Activated naive CD8-positive, alpha-beta T cell (primary cell): ENCODE measurements around the gene STPG4.

ENCODE experiments used
- H3K27ac Mint-ChIP-seq: one replicate; pipeline ENCODE4 v1.8.0; 2021; ENCODE audit warnings: mixed read lengths
- H3K27me3 Mint-ChIP-seq: one replicate; pipeline ENCODE4 v1.8.0; 2021; ENCODE audit warnings: mixed read lengths
- H3K36me3 Mint-ChIP-seq: one replicate; pipeline ENCODE4 v1.8.0; 2021; ENCODE audit warnings: mixed read lengths
- H3K4me1 Mint-ChIP-seq: one replicate; pipeline ENCODE4 v1.8.0; 2021; ENCODE audit warnings: low read depth, mixed read lengths
- H3K4me3 Mint-ChIP-seq: one replicate; pipeline ENCODE4 v1.8.0; 2021; ENCODE audit warnings: mild to moderate bottlenecking, mixed read lengths
- H3K9me3 Mint-ChIP-seq: one replicate; pipeline ENCODE4 v1.8.0; 2021; ENCODE audit warnings: low read depth, mixed read lengths

Gene STPG4

DNA sequence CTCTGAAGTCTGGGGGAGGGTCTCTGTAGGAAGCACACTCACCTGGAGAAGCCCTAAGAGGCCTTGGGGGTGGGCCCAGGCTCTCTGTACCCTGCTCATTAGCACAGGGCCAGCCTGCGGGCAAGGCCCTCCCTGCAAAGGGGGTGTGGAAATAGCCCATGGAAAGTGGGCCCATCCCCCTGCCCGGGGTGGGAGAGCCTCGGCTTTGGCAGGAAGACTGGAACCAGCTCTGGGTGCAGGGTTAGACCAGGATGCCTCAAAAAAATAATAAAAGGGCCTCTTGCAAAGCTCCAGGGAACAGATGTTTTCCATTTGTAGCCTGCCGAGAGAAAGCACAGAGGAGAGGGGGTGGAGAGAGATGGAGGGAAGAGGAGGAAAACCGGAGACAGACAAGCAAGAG, 98.7 kb downstream of the STPG4 start:
- no peak overlapping the region for H3K4me3 Mint-ChIP-seq
- no peaks in the 10 kb centered on the region for H3K27me3 Mint-ChIP-seq
- H3K9me3 Mint-ChIP-seq: no peaks in the 10 kb centered on the region
- H3K36me3 Mint-ChIP-seq: peaks cover 6% of the 10 kb centered on the region
- peaks cover 35% of the 10 kb centered on the region for H3K4me1 Mint-ChIP-seq
- H3K27ac Mint-ChIP-seq: no peak overlapping the region

DNA sequence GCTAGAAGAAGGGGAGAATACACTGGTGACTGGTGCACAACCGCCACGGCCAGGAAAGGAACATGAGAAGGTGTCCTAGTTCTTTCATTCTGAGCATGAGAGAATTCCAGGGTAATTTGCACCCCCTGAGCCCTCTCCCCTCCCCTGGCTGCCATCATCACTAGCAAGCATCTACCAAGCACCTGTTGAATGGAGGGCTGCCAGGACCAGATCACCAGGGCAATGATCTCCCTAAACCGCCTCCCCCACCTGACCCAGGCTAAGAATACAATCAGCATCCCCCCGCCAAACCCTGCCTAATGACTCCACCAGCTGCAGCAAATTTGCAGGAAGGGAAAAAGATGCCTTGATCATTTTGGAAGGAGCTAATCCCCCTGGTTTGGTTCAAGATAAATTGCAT, 100.2 kb downstream of the STPG4 start:
- H3K9me3 Mint-ChIP-seq: no peaks in the 10 kb centered on the region
- no peak overlapping the region for H3K4me3 Mint-ChIP-seq
- H3K27me3 Mint-ChIP-seq: no peaks in the 10 kb centered on the region
- H3K27ac Mint-ChIP-seq: no peak overlapping the region
- H3K4me1 Mint-ChIP-seq: peaks cover 35% of the 10 kb centered on the region
- peaks cover 6% of the 10 kb centered on the region for H3K36me3 Mint-ChIP-seq

DNA sequence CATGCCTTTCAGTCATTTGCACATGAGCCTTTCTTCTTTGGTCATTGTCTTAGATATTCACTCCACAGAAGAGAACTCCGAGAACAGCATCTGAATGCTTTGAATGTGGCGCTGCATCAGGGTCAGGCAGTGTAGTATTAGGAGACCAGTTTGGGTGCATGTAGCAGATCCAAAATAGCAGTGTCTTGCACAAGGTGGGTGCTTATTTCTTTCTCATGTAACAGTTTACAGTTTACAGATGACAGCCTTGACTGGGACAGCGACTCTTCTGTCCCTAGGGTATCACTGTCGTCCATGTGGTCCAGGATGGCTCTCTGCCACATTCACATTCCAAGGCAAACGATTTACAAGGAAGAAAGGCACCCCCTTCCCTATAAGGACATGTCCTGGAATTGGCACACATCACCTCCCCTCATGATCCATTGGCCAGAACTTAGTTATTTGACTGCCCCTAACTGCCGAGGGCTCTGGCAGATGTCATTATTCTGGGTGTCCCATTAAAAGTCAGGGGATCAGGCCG, 101.0 kb downstream of the STPG4 start:
- H3K4me3 Mint-ChIP-seq: no peak overlapping the region
- peaks cover 6% of the 10 kb centered on the region for H3K36me3 Mint-ChIP-seq
- H3K27ac Mint-ChIP-seq: no peak overlapping the region
- no peaks in the 10 kb centered on the region for H3K9me3 Mint-ChIP-seq
- H3K27me3 Mint-ChIP-seq: no peaks in the 10 kb centered on the region
- peaks cover 35% of the 10 kb centered on the region for H3K4me1 Mint-ChIP-seq

DNA sequence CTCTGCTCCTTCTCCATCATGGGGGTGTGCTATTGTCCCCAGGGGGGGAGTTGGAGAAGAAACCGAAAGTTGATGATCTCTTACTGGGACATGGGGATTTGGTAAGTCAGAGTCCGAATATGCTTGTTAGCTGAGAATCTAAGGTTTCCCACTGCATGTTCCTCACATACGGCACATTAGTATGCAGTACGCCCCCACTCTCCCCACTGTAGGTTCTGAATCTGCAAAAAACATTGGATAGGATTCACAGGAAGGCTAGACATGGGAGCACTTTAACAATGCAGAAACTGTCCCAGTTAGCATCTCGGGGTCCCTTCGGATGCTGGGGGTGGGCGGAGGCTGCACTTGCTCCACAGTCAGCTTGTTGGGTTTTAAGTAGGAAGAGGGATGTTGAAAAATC, 102.3 kb downstream of the STPG4 start:
- Mint-ChIP-seq H3K4me3 (no peak overlapping the region), H3K4me1 (peaks cover 32% of the 10 kb centered on the region), H3K36me3 (peaks cover 6% of the 10 kb centered on the region), H3K27ac (no peak overlapping the region), H3K27me3 (no peaks in the 10 kb centered on the region), H3K9me3 (no peaks in the 10 kb centered on the region)

DNA sequence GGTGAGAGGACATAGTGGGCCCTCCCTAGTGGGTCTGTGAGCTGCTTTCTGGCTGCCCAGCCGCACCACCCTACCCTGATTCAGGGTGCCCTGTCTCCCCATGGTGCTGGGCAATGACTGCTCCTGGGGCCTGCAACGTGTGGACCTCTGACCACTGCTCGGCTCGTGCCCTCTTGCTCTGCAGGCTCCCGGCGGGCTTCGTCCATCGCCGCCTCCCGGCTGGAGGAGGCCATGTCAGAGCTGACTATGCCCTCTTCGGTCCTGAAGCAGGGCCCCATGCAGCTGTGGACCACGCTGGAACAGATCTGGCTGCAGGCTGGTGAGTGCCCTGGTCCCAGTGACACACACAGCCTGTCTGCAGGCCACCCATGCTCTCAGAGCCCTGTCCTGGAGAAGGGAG, 103.5 kb downstream of the STPG4 start:
- peaks cover 6% of the 10 kb centered on the region for H3K36me3 Mint-ChIP-seq
- peaks cover 19% of the 10 kb centered on the region for H3K4me1 Mint-ChIP-seq
- H3K27ac Mint-ChIP-seq: no peak overlapping the region
- no peaks in the 10 kb centered on the region for H3K27me3 Mint-ChIP-seq
- H3K9me3 Mint-ChIP-seq: no peaks in the 10 kb centered on the region
- no peak overlapping the region for H3K4me3 Mint-ChIP-seq

DNA sequence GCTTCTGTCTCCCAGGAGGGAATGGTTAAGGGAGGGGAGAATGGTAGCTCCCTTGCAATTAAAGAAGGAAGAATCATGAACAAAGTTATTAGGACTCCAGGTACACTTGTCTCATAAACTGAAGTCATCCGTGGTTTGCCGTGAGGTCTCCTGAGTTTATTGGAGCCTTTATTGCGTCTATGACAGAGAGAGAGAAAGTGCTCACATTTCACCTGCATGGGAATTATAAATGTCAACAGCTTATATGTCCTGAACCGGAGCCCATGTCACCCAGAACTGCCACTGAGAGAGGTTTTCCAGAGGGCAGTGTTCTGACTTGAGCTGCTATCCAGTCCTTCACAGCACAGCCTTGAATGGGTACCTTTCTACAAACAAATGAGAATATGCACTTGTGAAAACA, 104.3 kb downstream of the STPG4 start:
- Mint-ChIP-seq H3K4me1 (peaks cover 11% of the 10 kb centered on the region), H3K27ac (no peak overlapping the region), H3K36me3 (peaks cover 6% of the 10 kb centered on the region), H3K27me3 (no peaks in the 10 kb centered on the region), H3K4me3 (no peak overlapping the region), H3K9me3 (no peaks in the 10 kb centered on the region)

DNA sequence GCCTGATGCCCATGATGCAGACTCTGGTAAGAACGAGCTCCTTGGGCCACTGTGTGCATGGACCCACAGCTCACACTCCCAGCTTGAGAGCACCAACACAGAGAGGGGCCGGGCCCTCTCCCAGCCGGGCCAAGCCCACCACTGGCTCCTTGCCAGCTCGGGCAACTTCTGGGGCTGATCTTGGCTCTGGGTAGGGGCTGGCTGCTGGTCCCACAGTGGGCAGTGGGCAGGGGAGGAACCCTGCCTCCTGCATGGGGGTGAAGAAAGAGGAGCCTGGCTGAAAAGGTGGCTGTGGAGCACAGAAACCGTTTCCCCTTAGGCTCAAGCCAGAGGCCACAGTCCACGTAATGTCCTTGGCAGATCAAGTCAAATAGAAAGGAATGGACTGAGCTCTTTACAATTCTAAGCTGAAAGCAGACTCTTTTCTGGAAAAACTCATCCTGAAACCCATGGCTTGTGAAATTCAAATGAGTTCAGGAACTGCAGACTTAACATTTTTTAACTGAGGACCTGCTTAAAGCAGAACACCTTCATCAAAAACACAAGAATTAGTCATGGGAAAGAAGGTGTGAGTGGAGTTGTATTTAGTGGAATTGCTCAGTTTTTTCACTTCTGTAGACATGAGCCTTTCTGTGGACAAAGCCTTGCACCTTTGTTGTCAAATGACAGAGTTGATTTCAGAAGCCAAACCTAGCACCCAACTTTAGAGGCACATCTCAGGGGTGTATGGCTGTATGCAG, 104.9 kb downstream of the STPG4 start:
- Mint-ChIP-seq H3K4me3 (no peak overlapping the region), H3K27me3 (no peaks in the 10 kb centered on the region), H3K27ac (no peak overlapping the region), H3K4me1 (peaks cover 5% of the 10 kb centered on the region), H3K36me3 (peaks cover 4% of the 10 kb centered on the region), H3K9me3 (no peaks in the 10 kb centered on the region)

DNA sequence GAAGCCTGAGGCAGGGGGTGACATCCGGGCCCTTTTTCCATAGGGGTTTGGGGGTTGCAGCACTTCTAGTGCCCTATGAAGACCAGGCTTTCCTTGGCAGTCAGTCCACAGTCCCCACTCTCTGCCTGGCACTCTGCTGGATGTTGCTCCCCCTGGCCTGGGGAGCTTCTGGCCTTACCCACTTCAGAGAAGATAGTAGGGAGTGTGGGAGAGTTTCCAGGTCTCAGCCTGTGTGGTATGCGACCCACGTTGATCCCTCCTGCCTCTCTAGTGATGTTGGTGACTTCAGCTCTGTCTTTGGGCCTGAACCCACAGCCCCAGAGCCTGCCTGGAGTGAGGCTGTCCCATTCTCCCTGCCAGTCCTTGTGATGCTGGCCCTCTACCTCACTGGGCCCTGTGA, 105.6 kb downstream of the STPG4 start:
- H3K36me3 Mint-ChIP-seq: peaks cover 5% of the 10 kb centered on the region
- no peak overlapping the region for H3K4me3 Mint-ChIP-seq
- no peak overlapping the region for H3K27ac Mint-ChIP-seq
- H3K27me3 Mint-ChIP-seq: no peaks in the 10 kb centered on the region
- no peaks in the 10 kb centered on the region for H3K4me1 Mint-ChIP-seq
- no peaks in the 10 kb centered on the region for H3K9me3 Mint-ChIP-seq

DNA sequence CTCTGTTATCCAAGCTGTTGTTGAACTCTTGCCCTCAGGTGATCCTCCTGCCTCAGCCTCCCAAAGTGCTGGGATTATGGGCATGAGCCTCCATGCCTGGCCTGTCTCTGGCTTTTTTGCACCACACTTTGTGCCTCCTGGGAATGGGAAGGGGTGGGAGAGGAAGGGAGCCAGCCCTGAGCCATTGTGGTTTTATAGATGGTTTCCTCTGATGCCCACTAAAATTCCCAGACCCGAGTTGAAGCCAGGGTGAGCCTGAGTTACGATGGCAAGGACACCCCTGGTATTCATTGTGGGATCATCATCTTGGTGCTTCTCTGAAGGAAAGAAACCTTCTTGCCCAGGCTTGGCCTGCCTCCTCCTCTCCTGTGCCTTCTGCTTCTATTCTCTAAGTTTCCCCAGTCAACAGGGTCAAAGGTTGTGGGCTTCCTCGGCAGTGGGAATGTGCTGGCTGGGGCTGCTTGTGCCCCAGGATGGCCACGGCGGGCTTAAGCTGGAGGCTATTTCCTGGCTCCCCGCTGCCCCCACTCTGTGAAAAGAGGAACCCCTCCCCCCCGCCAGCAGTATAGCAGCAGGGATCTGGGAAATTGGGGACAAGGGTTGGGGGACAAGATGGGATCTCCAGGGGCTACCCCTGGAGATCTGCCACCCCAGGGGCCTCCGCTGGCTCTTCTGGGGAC, 106.2 kb downstream of the STPG4 start:
- Mint-ChIP-seq H3K27me3 (no peaks in the 10 kb centered on the region), H3K4me1 (no peaks in the 10 kb centered on the region), H3K9me3 (no peaks in the 10 kb centered on the region), H3K27ac (no peak overlapping the region), H3K36me3 (peaks cover 9% of the 10 kb centered on the region), H3K4me3 (no peak overlapping the region)

DNA sequence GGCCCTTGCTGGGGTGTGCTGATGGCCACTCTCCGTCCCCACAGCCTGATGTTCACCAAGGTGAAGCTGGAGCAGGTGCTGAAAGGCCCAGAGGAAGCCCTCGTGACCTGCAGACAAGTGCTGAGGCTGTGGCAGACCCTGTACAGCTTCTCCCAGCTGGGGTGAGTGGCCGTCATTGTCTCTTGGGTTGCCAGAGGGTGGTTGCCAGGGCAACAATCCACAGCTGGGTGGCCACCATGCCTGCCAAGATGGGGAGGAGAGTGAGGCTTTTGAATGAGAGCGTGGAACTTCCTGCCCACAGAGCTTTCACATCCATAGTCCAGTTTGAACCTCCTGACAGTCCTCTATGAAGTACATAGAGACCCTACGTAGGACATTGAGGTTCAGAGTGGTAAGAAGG, 108.8 kb downstream of the STPG4 start:
- Mint-ChIP-seq H3K4me1 (no peaks in the 10 kb centered on the region), H3K27ac (no peak overlapping the region), H3K36me3 (peaks cover 6% of the 10 kb centered on the region), H3K9me3 (no peaks in the 10 kb centered on the region), H3K27me3 (no peaks in the 10 kb centered on the region), H3K4me3 (no peak overlapping the region)

DNA sequence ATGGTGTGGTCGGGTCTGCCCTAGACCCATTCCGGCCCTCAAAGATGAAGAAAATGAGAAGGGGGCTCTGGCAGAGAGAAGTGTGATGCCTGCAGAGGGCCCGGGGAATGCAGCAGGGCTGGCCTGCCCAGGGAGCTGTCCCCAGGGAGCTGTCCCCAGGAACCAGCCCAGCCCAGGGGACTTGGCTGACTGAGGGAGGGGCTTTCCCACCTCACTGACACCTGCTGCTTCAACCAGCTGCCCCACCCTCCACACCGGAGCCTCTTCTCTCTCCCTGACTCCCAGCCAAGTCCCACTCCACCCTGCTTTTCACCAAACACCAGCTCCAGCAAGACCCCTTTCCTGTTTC, 111.2 kb downstream of the STPG4 start:
- H3K4me3 Mint-ChIP-seq: no peak overlapping the region
- peaks cover 6% of the 10 kb centered on the region for H3K4me1 Mint-ChIP-seq
- no peak overlapping the region for H3K27ac Mint-ChIP-seq
- no peaks in the 10 kb centered on the region for H3K27me3 Mint-ChIP-seq
- peaks cover 6% of the 10 kb centered on the region for H3K36me3 Mint-ChIP-seq
- no peaks in the 10 kb centered on the region for H3K9me3 Mint-ChIP-seq

DNA sequence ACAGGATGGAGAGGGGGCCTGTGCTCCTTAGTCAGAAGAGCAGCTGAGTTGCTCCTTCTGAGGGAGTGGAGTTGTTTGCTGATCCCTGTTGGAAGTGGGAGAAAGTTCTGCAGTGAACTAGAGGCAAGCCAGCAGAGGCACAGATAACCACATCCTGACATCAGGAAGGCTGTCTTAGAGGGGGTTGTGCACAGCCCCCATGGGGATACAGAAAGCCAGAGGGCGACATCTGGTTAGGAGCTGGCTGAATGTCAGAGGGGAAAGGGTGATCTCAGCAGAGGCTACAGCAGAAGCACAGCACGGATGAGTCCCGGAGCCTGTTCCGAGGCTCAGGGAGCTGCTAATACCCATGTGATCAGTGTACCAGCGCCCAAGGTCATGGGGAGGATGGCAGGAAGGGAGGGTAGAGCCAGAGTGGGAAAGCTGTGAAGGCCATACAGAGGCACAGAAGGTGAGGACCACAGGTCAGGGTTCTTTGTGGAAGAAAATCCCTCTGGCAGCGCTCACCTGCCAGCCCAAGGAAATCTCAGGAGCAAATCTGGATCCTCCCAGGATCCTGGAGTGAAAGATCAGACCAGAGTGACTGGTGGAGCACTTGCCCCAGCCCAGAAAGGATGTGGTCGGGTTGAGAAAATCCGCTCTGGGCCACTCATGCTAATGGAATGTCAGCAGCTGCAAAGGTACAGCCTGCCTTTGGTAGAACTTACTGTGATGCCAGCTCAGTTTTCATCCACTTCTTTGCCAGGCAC, 111.8 kb downstream of the STPG4 start:
- Mint-ChIP-seq H3K36me3 (peaks cover 8% of the 10 kb centered on the region), H3K9me3 (no peaks in the 10 kb centered on the region), H3K27ac (no peak overlapping the region), H3K27me3 (no peaks in the 10 kb centered on the region), H3K4me1 (peaks cover 10% of the 10 kb centered on the region), H3K4me3 (no peak overlapping the region)

DNA sequence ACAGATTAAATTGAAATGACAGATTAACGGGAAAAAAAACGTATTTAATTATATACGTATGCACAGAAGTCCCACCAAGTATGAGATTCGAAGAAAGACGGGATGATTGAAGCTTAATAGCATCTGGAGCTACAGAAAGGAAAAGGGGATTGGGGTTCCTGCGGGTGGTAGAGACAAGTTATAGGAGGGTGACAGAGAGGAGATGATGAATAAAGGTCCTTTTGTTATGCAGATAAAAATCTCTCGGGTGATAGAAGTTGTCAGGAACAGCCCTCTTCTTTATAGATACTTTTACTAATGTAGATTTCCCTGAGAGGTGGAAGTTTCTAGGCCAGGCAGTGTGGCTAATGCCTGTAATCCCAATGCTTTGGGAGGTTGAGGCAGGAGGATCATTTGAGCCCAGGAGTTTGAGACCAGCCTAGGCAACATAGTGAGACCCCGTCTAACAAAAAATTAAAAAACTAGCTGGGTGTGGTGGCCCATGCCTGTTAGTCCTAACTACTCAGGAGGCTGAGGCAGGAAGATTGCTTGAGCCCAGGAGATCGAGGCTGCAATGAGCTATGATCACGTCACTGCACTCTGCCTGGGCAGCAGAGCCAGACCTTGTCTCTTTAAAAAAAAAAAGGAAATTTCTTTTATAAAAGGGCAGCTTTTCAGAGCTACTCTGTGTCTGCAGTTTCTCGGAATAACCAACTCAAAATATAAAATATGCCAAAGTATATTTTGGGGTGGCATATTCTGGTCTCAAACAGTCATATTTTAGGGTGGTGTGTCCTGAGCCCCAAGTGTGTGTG, 113.0 kb downstream of the STPG4 start:
- Mint-ChIP-seq H3K9me3 (no peaks in the 10 kb centered on the region), H3K4me3 (no peak overlapping the region), H3K36me3 (peaks cover 8% of the 10 kb centered on the region), H3K27me3 (no peaks in the 10 kb centered on the region), H3K27ac (no peak overlapping the region), H3K4me1 (peaks cover 10% of the 10 kb centered on the region)

DNA sequence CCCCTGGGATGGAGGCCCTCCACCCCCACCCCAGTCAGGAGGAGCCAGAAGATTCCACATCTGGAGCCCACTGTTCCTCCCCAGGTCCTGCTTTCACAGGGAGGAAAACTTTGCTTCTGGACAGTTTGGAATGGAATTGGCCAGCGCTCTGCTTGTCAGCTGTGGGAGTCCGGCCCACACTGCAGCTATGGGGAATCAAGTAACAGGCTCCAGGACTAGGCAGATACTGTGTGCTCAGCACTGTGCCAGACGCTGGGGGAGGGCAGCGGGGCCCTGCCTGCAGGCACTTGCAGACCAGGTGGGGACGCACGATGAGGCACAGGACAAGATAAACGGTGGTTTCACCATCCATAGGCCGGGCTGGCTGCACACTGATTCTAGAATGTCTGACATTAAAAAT, 114.0 kb downstream of the STPG4 start:
- H3K9me3 Mint-ChIP-seq: no peaks in the 10 kb centered on the region
- no peak overlapping the region for H3K4me3 Mint-ChIP-seq
- no peaks in the 10 kb centered on the region for H3K27me3 Mint-ChIP-seq
- H3K36me3 Mint-ChIP-seq: peaks cover 8% of the 10 kb centered on the region
- peaks cover 10% of the 10 kb centered on the region for H3K4me1 Mint-ChIP-seq
- H3K27ac Mint-ChIP-seq: no peak overlapping the region

DNA sequence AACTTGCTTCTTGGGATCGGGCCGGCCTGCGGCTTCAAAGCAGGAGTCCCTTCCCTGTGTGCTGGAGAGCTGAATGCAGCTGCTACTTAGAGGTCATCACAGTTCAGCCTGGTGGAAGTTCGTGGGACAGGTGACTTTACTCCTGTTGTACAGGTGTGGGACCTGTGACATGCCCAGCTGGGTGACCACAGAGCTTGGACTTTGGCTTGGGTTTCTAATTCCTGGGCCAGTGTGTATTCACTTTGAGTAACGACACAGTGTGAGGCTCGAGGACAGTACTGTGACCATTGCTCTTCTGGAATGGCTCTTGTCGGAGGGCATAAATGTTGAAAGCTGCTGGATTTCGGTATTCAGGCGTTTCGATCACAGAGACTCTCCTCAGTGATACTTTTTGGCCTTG, 114.5 kb downstream of the STPG4 start:
- Mint-ChIP-seq H3K9me3 (no peaks in the 10 kb centered on the region), H3K4me1 (peaks cover 10% of the 10 kb centered on the region), H3K36me3 (peaks cover 8% of the 10 kb centered on the region), H3K27me3 (no peaks in the 10 kb centered on the region), H3K4me3 (no peak overlapping the region), H3K27ac (no peak overlapping the region)
